NCI-H1092 (cell line): Measurements from ENCODE around the gene MYMK.

Experiments
- DNase-seq: peaks from one replicate; lab custom pipeline; 2025; lab: John Stamatoyannopoulos, UW

Gene MYMK

GRCh38 chr9:133468374-133468773, 56.4 kb downstream of the MYMK start:
- DNase-seq, result no peak

DNA sequence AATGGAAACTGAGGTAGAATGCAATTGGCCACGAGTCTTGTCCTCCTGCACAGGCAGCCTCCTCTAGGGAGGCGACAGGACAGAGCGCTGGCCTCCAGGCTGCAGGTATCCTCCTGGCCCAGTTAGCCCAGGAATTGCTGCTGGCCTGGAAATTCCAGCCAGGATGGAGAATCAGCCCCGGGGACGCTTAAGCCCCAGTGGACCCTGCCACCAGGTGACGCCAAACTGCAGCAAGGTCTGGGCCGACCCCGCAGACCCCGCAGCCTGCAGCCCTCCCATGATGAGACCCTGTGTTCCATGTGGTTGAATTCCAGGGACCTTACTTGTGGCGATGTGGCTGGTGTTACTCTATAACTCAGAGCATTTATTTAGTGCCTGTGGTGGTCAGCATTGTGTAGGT, 57.7 kb downstream of the MYMK start:
- DNase-seq, result no peak

- no peak for DNase-seq
Measured at GRCh38 chr9:133465984-133466383, 58.8 kb downstream of the MYMK start.

GRCh38 chr9:133464638-133465037, 60.1 kb downstream of the MYMK start:
- DNase-seq, result no peak
